ENCODE measurements around the gene TAS1R2. TPM values are rescaled to one million over a fixed set of nuclear protein-coding genes. Genes with fewer than 3 reads are reported as not detected.
A peak's percentile ranks its signal among the peaks of the same experiment; 100 is the strongest.

The TAS1R2 gene
- total and polyA plus RNA-seq, 2 of the 8 experiments (the other 6 are each of a cell fraction or from before 2014, with no cell fraction given), result not detected

DNA sequence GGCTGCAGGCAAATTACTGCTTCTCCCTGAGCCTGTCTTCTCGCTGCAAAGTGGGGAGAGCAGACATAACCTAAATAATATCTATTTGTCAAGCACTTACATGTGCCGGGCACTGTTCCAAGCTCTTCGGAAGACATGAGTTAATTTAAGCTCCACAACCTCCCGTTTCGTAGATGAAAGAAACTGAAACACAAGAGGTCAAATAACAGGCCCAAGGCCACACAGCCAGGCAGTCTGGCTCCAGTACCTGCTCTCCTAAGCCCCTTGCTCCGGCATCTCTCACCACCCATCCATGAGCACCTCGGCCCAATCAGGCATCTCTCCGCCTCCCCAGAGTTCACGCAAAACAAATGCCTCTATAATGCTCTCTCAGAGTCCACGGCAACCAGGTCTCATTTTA, 65.4 kb downstream of the TAS1R2 start:
- WGBS, 2 experiments (ENCODE audit: extremely low coverage in 1 of 2, insufficient coverage in 1 of 2, insufficient read length in 1 of 2, insufficient replicate concordance in 2 of 2, low coverage in 1 of 2, low lambda C conversion rate in 2 of 2, missing lambda C conversion rate in 1 of 2), result 80% methylated on average over 10 of the region's 10 CpGs; no CpG with 5 or more reads in 1 of the 2 experiments
- Histone ChIP-seq H2BK15ac (ENCODE audit: low read length) (no peak overlapping the region), H3K18ac (ENCODE audit: extremely low read depth, low read length) (no peak overlapping the region), H4K8ac (ENCODE audit: extremely low read depth, insufficient read depth, low read length) (no peak overlapping the region), H3K27me3 (replicated peaks in 1 of 4; ENCODE audit: control insufficient read depth in 3 of 4, extremely low read depth in 1 of 4, insufficient read depth in 3 of 4, low read length in 3 of 4) (peaks cover 0 to 4% (median 0%) of the 10 kb centered on the region in 4 experiments; a peak in 3 of 7 replicates), H3K56ac (replicated peaks; ENCODE audit: insufficient read length, low read depth, low read length) (no peak overlapping the region), H3K4me1 (replicated peaks in 1 of 4; ENCODE audit: control insufficient read depth in 3 of 4, insufficient read depth in 4 of 4, low read length in 3 of 4) (peaks cover 3 to 12% (median 7%) of the 10 kb centered on the region in 4 experiments; a peak in 6 of 7 replicates), H3K23ac (ENCODE audit: insufficient read length) (no peak overlapping the region), H3K79me2 (ENCODE audit: control insufficient read depth in 1 of 2, insufficient read depth in 2 of 2, low read length in 2 of 2) (no peaks in the 10 kb centered on the region), H3K27ac (ENCODE audit: low read depth, low read length) (no peak overlapping the region), H4K5ac (ENCODE audit: insufficient read length, low read depth, low read length) (no peak overlapping the region), H3K9me3 (ENCODE audit: insufficient read depth in 2 of 2, low read depth in 1 of 2, low read length in 1 of 2) (no peaks in the 10 kb centered on the region), H3K36me3 (ENCODE audit: control insufficient read depth in 2 of 4, insufficient read depth in 4 of 4, low read length in 3 of 4) (no peaks in the 10 kb centered on the region), H3K4me2 (ENCODE audit: insufficient read depth in 1 of 2, low read depth in 2 of 2, low read length in 2 of 2) (no peak overlapping the region; a peak in 1 of 4 replicates), H3K14ac (ENCODE audit: insufficient read length) (no peak overlapping the region), H3K79me1 (ENCODE audit: low read depth, low read length) (no peaks in the 10 kb centered on the region), H2BK20ac (ENCODE audit: low read length) (peak overlapping the region; percentile 82; the same call in 1 of the 2 replicates), H3K23me2 (ENCODE audit: low read depth, low read length) (no peaks in the 10 kb centered on the region), H3K4me3 (ENCODE audit: extremely low read depth in 1 of 4, insufficient read depth in 2 of 4, low read depth in 3 of 4, low read length in 4 of 4) (no peak overlapping the region), H2AK5ac (ENCODE audit: low read depth, low read length) (no peak overlapping the region), H4K20me1 (replicated peaks in 1 of 2; ENCODE audit: control insufficient read depth in 1 of 2, insufficient read depth in 2 of 2, low read length in 2 of 2) (no peaks in the 10 kb centered on the region), H3K9ac (replicated peaks in 1 of 4; ENCODE audit: extremely low read depth in 1 of 4, low read depth in 3 of 4, low read length in 3 of 4) (no peak overlapping the region), H2BK5ac (ENCODE audit: low read depth, low read length) (no peak overlapping the region), H2AFZ (ENCODE audit: low read length) (peak overlapping the region; percentile 76; the same call in 1 of the 2 replicates), H4K91ac (replicated peaks; ENCODE audit: insufficient read length, low read length) (no peak overlapping the region), H2BK12ac (ENCODE audit: low read depth, low read length) (no peak overlapping the region), H2BK120ac (replicated peaks; ENCODE audit: low read depth, low read length) (no peak overlapping the region), H3K4ac (replicated peaks; ENCODE audit: insufficient read length, low read depth, low read length) (no peak overlapping the region)
- FAIRE-seq, result no peak
- ChIA-PET CTCF (ENCODE audit: partially characterized antibody) (interaction anchor here (0.9 to 5.2 kb wide), 17 partner anchors 9 to 200 kb away, joined by 3 to 23 read pairs (median 4); no protein-coding TSS in a partner anchor), POLR2A (ENCODE audit: partially characterized antibody) (interaction anchor here (1.0 to 1.3 kb wide), 2 partner anchors 9 to 19 kb away, joined by 3 to 4 read pairs; no protein-coding TSS in a partner anchor)
- no peak for DNase-seq (ENCODE audit: low read depth in 1 of 2, low spot score in 2 of 2)
- TF ChIP-seq JUND (IDR thresholded peaks at IDR 0.05; ENCODE audit: low read length) (no peak), SRF (IDR thresholded peaks at IDR 0.05; ENCODE audit: low read depth, low read length) (no peak)
